A549 treated with RU486 at 1 μM for 4 hours (cell line): ENCODE data around the gene CIAO2B. TPM values are rescaled to one million over a fixed set of nuclear protein-coding genes. Genes with fewer than 3 reads are reported as not detected.

Experiments used
- total RNA-seq: library from RNA; stranded (reverse); fragments of 200-300 nt; extraction: Qiagen RNA extraction; gene quantifications from 5 replicates; pipeline ENCODE4 v1.2.3, GENCODE V29; 2022; ENCODE audit warnings: low read depth

Gene CIAO2B
- 127 to 184 TPM (median 169 TPM) in 5 replicates for total RNA-seq

DNA sequence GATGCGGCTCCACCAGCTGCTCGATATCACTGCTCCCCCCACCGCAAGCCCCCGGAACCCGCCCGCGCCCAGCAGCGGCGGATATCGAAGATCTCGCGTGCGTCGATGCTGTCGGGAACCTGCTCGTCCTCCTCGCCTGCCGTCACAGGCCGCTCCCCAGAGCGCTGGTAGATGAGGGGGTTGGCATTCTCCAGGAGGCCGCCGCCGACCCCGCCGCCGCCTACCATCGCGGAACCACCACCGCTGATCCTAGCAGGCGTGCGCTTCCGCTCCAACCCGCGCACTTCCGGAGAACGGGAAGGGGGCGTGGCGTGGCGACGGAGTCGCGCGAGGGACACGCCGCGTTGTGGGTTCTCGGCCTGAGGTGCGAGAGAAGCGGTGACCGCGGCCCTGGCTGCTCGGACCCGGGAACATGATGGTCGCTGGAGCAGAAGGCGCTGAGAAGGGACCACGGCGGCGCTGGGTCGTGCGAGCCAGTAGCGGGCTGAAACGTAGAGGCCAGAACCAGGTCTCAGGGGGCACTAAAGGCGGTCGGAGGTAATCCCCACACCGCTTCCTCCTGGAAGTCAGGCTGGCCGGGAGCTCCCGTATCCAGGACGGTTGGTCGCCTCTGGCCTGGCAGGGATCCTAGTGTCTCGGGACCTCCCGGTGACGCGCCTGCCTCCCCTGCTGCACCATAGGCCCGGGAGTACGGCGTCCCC lies at the start of gene CIAO2B:
TSS of gene CIAO2B (minus strand) at position 265 of the 701 bp plus-strand sequence. CDS start at position 227, 38 bp downstream.

DNA sequence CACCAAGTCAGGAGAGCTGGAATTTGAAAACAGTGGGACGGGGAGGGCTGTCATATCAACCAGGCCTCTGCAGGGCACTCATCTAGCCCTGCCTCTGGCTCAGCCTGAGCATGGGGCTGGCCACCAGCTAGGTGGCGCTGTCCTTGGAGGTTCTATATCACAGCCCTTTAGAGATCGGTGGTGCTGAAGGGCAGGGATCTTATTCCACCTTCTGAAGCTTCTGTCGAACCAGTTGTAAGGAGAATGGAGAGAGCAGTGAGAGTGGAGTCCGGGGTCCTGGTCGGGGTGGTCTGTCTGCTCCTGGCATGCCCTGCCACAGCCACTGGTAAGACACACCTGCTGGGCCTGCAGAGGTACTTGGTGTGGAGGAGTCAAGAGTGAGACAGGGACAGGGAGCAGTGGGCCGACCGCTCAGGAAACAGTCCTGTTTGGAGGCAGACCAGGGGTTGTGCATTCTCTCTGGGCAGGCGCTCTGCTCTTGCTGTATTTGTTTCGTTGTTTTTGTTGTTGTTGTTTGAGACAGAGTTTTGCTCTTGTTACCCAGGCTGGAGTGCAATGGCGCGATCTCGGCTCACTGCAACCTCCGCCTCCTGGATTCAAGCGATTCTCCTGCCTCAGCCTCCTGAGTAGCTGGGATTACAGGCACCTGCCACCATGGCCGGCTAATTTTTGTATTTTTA lies 27.0 kb upstream of the CIAO2B start, which contains the start of gene CES3:
TSS of gene CES3 (plus strand) at position 202 of the 680 bp plus-strand sequence. CDS start at position 244, 42 bp downstream.

DNA sequence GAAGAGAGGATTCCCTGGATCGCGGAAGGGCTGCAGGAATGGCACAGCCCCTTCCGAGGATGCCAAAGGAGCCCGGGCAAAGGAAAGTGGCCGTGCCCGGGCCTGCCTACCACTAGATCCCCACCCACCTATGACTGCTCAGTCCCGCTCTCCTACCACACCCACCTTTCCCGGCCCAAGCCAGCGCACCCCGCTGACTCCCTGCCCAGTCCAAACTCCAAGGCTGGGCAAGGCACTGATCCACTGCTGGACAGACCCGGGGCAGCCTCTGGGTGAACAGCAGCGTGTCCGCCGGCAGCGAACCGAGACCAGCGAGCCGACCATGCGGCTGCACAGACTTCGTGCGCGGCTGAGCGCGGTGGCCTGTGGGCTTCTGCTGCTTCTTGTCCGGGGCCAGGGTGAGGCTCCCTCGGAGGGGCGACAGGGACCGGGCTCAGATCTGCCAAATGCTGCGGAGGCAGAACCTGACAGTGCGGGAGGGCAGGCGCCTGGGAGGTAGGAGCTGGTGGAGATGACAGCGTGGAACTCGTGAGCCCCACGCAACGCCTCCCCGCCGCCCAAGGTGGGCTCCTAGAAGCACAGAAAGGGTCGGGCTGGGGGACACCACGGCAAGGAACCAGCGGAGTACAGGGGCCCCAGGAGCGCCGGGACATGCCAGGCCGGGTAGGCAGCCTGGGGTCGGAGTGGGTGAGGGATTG lies 1.3 kb upstream of the CIAO2B start, which contains the start of gene CES2:
TSS of gene CES2 (plus strand) at position 203 of the 698 bp plus-strand sequence. CDS start at position 323, 120 bp downstream.

DNA sequence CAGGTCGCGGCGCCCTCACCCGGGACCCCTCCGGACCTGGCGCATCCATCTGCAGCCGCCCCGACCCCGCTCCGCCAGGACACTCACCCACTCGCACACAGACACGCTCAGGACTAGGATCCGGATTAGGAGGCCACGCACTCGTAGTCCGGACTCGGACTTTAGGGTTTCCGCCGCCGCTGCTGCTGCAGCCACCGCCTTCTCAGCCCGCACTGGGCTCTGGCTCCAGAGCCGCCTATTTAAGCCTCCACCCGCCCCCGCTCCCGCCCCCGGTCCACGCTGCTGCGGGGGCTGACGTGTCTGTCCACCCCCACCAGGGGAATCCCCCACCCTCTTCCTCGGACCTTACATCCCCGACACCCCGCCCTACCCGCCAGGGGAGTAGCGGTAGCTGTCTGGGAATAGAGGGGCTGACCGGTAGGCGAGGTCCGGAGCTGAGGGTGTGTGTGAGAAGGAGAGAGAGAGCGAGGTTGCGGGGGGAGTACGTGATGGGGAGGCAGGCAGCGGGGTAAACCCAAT lies 8.8 kb downstream of the CIAO2B start, which contains the start of gene RRAD:
TSS of gene RRAD (minus strand) at position 214 of the 519 bp plus-strand sequence. CDS start 356 bp downstream, outside the sequence.

DNA sequence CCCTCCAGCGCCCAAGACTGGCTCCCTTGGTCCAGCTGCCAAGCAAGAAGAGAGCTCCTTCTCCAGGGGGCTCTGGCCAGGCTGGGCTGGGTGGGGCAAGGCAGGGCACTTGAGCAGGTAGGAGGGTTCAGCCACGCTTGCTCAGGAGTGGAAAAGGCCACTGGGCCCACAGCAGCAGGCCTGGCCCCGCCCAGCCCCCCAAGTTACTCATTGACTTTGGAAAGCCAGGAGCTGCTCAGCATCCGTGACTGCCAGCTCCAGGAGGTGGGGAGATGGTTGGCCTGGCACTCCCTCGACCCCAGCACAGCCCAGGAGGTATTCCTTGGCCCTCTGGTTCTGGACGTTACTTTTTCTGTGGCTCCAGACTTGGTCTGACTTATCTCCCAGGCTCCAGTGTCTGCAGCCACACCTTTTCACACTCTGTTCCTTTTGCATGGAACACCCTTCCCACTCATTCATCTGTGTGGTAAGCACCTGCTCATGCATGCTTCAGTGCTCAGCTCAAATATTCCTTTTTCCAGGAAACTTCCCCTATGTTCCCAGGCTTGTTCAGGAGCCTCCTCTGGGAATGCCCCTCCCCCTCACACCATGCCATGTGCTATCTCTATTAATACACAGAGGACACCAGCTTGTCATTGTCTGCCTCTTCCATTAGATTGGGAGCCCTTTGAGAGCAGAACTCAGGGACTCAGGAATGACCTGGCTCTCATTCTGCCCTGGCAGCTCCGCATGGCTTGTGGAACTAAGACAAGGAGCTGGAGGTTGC lies 15.2 kb downstream of the CIAO2B start, which contains the start of gene CDH16:
TSS of gene CDH16 (minus strand) at position 83 of the 766 bp plus-strand sequence. CDS start 820 bp downstream, outside the sequence.

Other genes starting within 250 kb of the CIAO2B start
- 17.0 to 34.1 TPM (median 31.2 TPM) in 5 replicates for gene CMTM4, start 237.7 kb downstream of the CIAO2B start, total RNA-seq
- gene DYNC1LI2, start 182.8 kb downstream of the CIAO2B start, total RNA-seq: 32.0 to 53.2 TPM (median 50.5 TPM) in 5 replicates
- not detected in 5 replicates for gene TERB1, start 132.8 kb downstream of the CIAO2B start, total RNA-seq
- 39.8 to 75.2 TPM (median 70.2 TPM) in 5 replicates for gene NAE1, start 103.4 kb downstream of the CIAO2B start, total RNA-seq
- not detected in 5 replicates for gene CA7, start 90.0 kb downstream of the CIAO2B start, total RNA-seq
- 4.0 to 7.2 TPM (median 5.8 TPM) in 5 replicates for gene PDP2, start 53.9 kb downstream of the CIAO2B start, total RNA-seq
- 0.21 to 0.42 TPM (median 0.25 TPM) in 5 replicates for gene CDH16, start 15.5 kb downstream of the CIAO2B start, total RNA-seq
- gene RRAD, start 8.9 kb downstream of the CIAO2B start, total RNA-seq: 7.4 to 17.6 TPM (median 12.5 TPM) in 5 replicates
- gene CES2, start 1.1 kb upstream of the CIAO2B start, total RNA-seq: 25.7 to 32.6 TPM (median 30.3 TPM) in 5 replicates
- gene CES3, start 26.9 kb upstream of the CIAO2B start, total RNA-seq: 1.5 to 2.2 TPM (median 1.9 TPM) in 5 replicates
- 1.4 to 2.1 TPM (median 1.6 TPM) in 5 replicates for gene CES4A, start 54.2 kb upstream of the CIAO2B start, total RNA-seq
- gene CBFB, start 94.7 kb upstream of the CIAO2B start, total RNA-seq: 46.6 to 57.3 TPM (median 50.3 TPM) in 5 replicates
- 22.5 to 25.5 TPM (median 24.4 TPM) in 5 replicates for gene PHAF1, start 175.5 kb upstream of the CIAO2B start, total RNA-seq
- 6.3 to 8.5 TPM (median 8.3 TPM) in 5 replicates for gene B3GNT9, start 216.6 kb upstream of the CIAO2B start, total RNA-seq
- 10.8 to 20.6 TPM (median 18.2 TPM) in 5 replicates for gene TRADD, start 225.5 kb upstream of the CIAO2B start, total RNA-seq
- 5.0 to 8.5 TPM (median 7.1 TPM) in 5 replicates for gene FBXL8, start 225.6 kb upstream of the CIAO2B start, total RNA-seq
- 8.5 to 15.7 TPM (median 12.7 TPM) in 5 replicates for gene HSF4, start 230.3 kb upstream of the CIAO2B start, total RNA-seq
- 42.7 to 56.6 TPM (median 54.5 TPM) in 5 replicates for gene NOL3, start 236.1 kb upstream of the CIAO2B start, total RNA-seq
- 3.0 to 6.4 TPM (median 5.2 TPM) in 5 replicates for gene MATCAP1, start 249.6 kb upstream of the CIAO2B start, total RNA-seq